ENCODE results near the gene SETBP1.

The SETBP1 gene

DNA sequence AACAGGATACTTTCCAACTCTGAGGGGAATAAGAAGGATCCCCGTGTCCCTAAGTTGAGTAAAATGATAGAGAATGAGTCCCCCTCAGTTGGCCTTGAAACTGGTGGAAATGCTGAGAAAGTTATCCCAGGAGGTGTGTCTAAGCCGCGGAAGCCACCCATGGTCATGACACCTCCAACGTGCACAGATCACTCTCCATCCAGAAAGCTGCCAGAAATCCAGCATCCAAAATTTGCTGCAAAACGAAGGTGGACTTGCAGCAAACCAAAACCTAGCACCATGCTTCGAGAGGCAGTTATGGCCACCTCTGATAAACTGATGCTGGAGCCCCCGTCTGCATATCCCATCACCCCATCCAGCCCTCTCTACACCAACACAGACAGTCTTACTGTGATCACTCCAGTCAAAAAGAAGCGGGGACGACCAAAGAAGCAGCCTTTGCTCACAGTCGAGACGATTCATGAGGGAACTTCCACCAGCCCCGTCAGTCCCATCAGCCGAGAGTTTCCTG, 270.1 kb downstream of the SETBP1 start:
- DNase-seq: no peak

DNA sequence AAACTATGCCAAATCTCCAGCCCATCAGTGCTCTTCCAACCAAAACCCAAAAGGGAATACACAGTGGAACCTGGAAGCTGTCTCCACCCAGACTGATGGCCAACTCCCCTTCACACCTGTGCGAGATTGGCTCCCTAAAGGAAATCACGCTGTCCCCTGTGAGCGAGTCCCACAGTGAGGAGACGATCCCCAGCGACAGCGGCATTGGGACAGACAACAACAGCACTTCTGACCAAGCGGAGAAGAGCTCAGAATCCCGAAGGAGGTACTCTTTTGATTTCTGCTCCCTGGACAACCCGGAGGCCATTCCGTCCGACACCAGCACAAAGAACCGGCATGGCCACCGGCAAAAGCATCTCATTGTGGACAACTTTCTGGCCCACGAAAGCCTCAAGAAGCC, 271.1 kb downstream of the SETBP1 start:
- no peak for DNase-seq

DNA sequence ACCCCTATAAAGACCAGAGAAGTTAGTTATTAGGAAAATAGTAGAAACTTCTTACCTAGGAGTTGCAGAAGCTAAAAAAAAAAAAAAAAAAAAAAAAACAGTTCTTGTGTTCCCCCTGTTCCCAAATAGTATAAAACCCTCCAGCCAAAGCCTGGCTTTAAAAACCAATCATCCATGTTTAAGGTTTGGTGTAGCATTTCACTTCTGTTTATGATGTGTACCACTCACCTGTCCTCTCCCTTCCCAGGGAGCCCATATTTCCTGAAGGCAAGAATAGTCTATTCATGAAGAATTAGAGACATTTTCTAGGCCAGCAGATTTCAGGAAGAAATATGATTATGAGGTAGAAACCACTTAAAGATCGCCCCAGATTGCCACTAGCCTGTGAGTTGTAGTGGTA, 273.6 kb downstream of the SETBP1 start:
- no peak for DNase-seq

DNA sequence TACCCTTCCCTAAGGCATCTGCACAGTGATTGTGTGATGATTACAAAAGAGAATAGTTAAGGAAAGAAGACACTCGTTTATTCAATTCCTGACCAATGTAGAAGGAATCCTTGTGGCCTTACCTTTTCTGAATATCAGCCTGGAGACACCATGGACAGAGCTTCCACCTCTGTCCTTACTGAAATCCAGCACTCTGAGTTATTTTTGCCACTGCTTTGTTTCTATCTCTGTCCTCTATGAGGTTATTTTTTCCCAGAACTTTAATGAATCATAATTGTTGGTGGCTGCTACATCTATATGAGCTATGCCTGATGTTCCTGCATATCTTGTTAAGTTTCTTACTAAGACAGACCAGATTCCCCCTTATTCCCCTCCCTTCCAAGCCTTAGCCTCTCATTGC, 275.1 kb downstream of the SETBP1 start:
- no peak for DNase-seq

DNA sequence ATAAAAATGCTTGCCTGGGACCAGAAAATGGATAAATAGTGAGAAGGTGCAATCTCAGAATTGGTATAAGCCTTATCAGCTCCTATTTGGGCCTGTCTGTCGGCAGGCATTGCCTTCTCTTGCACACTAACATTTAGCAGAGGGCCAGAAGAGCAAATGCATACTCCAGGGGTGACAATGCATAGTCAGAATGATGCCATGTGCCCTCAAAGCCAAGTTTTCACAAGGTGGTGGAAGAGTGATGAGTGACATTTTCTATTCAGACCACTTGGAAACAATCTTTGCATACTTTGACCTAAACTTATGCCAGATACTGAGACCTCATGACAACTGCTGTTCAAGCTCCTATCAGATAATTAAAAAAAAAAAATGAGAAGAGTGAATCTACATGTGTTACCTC, 276.3 kb downstream of the SETBP1 start:
- no peak for DNase-seq

DNA sequence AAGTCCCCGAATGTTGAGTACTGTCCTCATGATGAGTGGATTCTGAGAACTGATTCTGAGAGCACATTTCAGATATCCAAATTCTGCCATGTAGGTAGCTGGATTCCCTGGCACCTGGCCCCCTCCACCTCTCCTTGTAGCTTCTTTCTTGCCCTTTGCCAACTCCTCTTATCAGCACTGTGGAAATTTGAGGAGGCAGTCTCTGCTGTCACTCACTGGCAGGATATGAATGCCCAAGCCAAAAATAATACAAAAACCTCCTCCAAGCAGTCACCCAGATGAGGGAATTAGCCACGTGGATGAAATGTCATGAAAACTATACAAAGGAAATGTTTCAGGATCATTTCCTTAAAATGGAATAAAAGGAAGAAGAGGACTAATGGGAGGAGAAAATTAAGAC, 276.8 kb downstream of the SETBP1 start:
- DNase-seq: no peak

DNA sequence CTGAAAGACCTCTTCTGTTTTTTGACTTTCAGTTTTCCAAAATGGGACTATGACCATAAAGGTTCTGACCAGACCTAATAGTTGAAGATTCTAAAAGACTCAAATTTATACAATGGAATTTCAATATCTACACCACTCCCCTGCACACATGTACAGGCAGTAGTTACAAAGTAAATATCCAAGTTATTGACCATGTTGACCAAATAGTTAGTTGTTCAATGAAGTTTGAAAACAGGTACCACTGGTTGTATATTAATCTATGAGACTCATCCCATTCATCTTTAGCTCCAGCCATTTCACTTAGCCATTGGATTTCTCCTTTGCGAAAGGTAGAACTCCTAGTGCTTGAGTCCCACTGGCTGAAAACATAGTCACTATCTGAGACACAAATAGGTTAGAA, 277.4 kb downstream of the SETBP1 start:
- DNase-seq: no peak

DNA sequence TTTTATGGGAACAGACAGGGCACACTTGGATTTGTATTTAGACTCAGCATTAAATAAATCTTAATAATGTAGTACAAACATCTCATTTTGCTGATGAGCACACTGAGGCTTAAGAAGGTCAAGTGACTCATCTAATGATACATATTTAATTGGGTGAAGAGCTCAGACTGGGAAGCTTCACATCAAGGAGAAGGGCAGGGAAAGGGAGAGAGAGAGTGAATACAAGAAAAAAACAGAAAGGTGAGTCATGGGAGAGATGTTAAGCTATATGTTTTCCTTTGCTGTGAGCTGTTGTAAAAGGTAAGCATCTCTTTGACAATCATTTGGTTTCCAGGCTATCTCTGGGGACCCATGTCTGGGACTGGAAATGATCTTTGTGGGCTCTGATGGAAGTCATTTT, 277.8 kb downstream of the SETBP1 start:
- DNase-seq: no peak

DNA sequence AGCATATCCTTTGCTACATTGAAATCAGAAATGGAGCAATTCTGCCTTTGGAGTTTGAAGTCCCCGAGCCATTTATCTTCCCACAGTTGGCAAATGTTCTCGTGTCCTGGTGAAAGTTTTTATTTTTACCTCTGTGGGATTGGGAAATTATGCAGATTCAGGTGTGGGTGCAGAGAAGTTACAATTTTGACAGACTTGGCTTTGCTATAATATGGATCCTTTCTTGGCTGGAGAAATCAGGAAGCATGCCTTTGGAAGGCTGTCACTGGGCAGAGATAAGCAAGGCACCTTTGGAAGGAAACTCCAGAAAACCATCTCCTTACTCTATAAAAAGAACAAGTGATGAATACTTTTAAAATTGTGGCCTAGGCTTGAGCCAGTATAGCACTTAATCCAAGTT, 278.3 kb downstream of the SETBP1 start:
- DNase-seq: no peak

DNA sequence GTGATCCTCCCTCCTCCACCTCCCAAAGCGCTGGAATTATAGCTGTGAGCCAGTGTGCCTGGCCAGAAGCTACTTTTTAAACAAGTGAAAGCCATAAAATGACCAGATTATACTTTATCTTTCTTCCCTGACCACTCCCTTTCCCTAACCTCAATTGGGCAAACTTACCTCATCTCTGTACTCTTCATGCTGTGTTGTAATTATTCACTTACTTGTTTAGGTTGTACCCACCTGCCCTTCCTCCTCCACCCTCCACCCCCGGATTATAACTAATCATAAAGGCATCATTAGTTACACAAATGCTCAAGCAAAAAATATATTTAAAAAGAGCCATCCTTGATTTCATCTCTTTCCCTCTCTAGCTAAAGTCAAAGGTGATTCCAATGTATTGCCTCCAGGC, 279.9 kb downstream of the SETBP1 start:
- no peak for DNase-seq

DNA sequence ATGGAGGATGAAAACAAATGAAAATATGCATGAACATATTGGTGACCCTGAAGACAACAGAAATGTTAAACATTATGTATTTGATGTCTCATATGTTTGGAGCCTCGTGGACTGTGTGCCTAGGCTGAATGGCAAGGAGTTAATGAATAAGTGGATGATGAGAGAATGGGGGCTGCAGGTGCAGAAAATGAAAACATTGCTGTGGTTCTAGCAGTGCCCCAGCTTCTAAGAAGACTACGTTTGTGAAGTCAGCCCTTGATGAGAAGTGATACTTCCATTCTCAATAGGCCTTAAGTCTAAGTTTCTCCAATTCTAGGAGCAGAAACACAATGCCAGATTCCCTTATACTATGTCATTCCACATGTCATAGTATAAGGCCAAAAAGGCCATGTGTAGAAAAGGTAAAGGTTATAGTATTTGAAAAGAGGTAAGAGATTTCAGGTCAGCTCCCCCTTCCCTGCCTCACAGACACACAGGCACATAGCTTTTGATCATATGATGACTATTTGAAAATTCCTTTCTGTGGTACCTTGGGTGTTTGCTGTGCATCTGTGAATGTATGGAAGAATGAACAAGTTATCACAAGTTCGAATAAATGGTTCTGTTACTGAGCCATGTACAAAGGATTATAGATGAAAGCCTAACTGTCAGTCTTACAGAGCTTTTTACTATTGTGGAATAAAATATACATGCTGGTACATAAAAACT, 280.8 kb downstream of the SETBP1 start:
- DNase-seq: no peak

DNA sequence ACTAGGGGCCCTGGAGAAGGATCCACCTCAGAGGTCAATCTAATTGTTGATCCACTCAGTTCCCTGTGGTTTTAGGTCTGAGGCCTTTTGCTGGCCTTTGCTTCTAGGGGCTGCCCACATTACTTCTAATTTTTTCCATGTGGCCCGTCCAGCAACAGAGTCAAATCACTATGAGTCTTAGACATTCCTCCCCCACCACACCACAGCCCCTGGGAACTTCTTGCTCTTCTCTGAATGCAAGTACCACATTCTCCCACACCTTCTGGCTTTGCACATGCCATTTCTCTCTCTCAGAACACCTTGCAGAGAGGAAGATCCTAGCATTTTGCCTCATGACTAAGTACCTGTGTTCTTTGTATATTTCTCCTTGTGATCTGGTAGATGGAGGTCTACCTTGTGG, 286.9 kb downstream of the SETBP1 start:
- DNase-seq: no peak

DNA sequence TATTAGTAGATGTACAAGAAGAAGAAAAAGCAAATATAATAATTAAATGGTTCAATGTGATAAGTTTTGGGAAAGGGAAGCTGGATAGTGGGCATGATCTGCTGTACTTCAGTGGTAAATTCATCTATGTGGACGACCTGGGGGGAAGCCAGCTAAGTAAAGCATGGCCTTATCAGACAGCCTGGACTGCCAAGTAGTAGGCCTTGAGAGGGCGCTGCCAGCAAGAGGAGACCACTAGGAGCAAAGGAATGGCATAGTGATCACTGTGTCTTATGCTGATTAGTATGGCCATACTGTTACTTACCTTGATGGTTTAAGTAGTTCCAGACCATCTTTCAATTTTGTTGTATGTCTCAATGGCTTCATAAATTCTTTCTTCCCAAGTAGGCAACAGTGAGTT, 287.6 kb downstream of the SETBP1 start:
- no peak for DNase-seq

DNA sequence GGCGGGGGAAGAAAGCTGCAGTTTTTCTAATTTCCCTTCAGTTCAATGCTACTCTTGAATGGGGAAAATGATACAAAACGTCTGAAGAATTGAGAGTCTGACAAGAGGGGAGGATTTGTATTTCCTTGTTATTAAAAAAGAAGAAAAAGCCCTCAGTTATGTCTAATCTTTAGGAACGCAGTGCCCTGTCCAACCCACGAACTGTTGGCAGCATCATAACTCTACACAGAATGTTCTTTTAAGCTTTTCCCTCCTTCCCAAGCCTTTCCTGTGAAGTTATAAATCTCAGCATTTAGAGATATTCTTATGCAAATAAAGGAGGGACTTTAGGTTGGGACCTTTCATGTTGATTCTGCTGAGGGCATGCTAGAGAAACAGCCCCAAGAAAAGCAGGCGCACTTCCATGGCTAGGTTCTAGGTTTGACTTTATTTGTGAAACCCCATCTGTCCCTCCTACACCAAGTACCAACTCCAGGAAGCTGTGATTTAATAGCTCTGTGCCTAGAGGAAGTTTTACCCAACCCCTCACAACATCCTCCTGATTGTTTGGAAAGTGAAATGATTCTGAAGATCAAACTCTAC, 288.6 kb downstream of the SETBP1 start:
- no peak for DNase-seq

DNA sequence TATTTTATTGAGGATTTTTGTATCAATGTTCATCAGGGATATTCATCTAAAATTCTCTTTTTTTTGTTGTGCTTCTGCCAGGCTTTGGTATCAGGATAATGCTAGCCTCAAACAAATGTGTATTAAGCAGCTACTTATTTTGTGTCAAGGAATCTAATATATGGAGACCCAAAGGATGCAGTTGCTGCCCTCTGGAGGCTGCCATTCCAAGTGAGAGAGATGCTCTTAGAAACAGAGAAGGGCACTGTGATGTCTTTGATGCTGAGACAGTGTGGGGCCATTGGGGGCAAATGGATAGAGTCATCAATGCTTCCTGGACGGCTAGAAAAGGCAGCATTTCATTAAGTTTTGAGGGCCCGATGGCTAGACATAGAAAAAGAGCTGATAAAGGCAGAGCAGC, 292.6 kb downstream of the SETBP1 start:
- no peak for DNase-seq

DNA sequence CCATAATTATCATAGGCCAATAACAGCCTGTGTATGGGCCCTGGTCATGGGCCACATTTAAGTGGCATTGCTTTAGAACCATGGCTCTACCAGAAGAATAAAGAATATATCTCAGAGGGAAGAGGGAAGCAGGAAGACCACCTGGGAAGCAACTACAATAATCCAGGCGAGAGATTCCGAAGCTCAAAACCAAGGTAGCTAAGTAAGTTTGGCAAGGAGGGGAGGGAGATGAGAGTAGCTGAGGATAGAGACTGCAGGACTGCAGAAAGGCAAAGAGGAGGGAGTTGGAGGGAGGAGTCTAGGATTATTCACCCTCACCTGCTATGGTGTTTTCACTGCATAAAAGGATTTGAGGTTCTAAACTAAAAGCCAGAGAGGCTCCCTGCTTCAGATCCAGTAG, 293.5 kb downstream of the SETBP1 start:
- no peak for DNase-seq

DNA sequence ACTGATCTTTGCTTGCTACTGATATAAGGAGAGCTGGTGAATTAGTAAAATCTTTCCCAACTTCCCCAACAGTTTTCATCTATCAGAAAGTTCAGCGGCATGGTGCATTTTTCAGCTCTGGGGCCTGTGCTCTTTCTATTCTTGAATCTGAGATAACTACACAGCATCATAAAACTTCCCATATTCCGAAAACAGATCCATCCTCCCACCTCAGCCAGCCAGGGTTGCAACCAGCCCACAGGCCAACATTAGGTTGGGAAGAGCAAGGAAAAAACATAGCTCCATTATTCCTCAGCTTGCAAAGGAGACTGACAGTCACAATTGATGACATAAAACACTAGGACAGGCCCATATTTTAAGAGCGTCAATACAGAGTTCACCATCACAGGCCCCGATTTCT, 297.2 kb downstream of the SETBP1 start:
- DNase-seq: no peak

DNA sequence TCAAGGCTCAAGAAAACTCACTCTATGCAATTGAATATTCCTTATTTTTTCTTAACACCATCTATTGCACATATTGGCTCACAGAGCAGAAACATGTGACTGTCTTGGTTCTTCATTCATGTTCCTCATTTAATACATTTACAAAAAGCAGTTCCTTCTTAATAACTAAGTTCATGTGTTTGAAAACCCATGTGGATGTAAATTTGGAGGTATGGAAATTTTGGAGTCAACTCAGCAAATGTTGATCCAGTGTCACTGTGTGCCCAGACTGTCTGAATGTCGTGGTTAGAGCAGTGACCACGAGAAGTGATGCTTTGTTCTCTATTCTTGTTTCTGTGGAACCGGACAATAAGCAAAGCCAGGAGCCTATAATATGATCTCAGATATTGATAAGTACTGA, 299.1 kb downstream of the SETBP1 start:
- DNase-seq: peak in 1 of 2 experiments; percentile 5

DNA sequence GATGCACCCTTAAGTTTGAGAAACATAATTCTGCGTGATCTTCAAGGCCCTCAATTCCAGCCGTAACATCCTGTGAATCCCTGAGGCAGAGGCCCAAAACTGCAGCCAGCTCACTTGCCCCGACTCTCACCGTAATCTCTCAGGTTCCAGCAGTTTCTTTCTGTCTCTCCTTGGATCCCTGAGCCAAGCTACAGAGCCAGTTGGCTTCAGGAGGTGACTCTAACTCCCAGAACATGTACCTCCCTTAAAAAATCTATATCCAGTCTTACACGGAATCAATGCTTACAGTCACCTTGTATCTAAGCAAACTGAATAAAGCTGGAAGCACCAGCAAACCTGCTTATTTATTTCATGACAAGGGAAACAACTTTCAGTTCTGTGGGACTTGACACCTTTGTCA, 300.4 kb downstream of the SETBP1 start:
- no peak for DNase-seq

DNA sequence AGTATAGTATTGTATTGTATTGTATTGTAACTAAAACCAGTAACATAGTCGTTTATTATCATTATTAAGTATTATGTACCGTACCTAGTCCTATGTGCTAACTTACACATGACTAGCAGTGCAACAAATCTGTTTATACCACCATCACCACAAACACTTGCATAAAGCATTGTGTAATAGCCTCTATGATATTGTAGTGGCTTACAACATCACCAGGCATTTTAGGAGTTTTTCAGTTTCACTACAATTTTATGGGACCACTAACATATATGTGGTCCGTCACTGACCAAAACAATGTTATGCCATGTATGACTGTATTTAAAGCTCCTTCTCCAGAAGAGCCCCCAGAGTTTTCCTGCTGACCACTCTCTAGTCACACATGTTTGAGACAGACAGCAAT, 306.2 kb downstream of the SETBP1 start:
- DNase-seq: no peak

DNA sequence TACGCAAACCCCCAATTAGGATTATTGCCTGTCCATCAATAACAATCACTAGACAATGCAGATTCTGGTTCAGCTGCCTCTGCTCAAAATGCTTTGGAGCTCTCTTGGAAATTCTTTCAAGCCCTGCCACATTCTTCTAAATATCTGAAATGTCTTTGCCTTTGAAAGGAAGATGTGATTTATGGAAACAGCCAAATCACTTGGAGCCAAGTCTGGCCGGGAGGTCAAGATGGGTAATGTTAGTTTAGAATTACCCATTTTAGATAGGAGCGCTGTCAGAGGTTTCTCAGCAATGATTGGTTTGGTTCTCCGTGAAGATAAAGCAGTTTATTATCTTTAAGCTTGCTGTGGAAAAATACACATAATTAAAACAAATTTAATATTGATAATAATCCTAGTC, 306.7 kb downstream of the SETBP1 start:
- no peak for DNase-seq

DNA sequence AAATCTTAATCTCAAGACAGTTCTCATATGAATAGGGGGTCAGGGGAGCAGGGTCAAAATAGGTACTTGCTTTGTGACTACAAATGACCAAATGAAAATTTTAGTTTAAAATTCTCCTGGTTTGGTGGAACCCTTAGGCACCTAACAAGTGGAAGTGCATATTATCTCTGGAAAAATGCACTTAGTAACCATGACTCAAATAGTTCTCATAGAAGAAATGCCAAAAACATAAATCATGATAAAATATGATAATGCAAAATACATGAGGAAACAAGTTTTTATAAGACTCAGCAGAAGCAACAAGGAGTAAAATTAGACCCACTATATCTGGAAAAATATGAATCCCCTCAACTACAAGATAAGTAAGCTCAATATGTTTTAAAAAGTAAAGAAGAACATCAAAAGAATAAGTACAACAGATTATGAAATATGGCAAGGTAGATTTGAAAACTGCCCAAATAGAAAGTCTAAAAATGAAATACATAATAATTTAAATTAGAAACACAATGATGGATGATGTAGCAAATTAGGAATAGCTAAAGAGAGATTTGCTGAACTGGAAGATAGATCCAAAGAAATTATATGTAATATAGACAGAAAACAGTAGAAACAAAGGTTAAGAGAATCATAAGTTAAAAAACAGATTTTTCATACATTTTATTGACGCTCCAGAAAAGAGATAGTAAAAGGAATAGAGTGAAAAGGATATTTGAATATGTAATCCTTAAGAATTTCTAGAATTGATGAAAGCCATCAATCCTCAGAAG, 308.3 kb downstream of the SETBP1 start:
- DNase-seq: no peak

DNA sequence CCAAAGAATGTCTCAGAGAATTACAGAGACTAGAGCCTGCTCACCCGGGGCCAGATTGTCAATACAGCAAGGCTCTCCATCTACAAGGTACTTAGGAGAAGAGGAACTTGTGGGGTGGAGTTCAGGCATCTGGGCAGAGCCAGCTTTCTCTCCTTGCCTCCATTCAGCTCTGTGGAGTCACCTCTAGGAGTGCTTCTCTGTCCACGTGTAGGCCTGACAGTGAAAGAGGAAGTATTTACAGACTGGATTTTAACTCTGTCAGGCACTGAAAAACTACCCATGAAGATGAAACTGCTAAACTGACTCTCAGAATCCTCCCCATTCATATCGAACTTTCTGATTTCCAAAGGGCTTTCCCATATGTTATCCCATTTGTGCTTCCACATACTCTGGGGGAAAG, 315.6 kb downstream of the SETBP1 start:
- peak; percentile 38 to 42 for DNase-seq

DNA sequence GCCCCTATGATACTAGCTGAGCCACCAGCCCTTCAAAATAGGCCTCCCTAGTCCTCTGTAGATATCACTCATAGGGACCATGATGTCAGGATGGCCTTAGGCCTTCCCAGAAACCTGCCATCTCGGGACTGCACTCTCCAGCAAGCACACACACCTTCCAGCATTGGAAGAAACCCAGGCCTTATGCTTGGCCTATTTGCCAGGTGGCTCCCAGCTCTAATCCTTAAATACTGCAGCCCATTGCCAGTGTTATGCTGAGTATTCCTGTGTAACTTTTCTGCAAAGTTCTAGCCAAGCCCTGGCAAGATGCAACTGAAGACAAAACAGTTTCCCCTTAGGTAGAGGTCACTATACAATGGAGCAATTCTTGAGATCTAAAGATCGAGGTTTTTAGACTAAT, 316.5 kb downstream of the SETBP1 start:
- DNase-seq: no peak

Measured in Kasumi-1 (cell line).